SK-N-MC (cell line): ENCODE data around the gene FBXO24.

ENCODE experiments used
- DNase-seq: peaks from one replicate; pipeline ENCODE4 v3.0.0-alpha.2; 2011; ENCODE audit warnings: low read depth, low spot score
- H3K27ac ChIP-seq: fragments of 200-600 bp; sonication (generic); 2 replicates; pipeline ENCODE4 v1.5.1; 2016; ENCODE audit warnings: mixed run types
- H3K36me3 ChIP-seq: fragments of 200-600 bp; sonication (generic); 2 replicates; pipeline ENCODE4 v1.6.1; 2017; ENCODE audit warnings: antibody characterized with exemption, low read length, mixed read lengths; ENCODE audit not compliant: insufficient read depth
- H3K4me3 ChIP-seq: fragments of 200-600 bp; sonication (generic); 2 replicates; pipeline ENCODE4 v1.5.1; 2016
- H3K9ac ChIP-seq: fragments of 200-600 bp; sonication (generic); 2 replicates; pipeline ENCODE4 v1.8.0; 2017; ENCODE audit warnings: mixed run types, mixed read lengths; ENCODE audit not compliant: insufficient read length
- H3K9me3 ChIP-seq: fragments of 200-600 bp; sonication (generic); 2 replicates; pipeline ENCODE4 v1.6.1; 2017; ENCODE audit warnings: low read depth, mild to moderate bottlenecking, antibody characterized with exemption, low read length, moderate library complexity, mixed read lengths
- EZH2 ChIP-seq: fragments of 200-600 bp; sonication (generic); IDR thresholded peaks from one replicate; pipeline ENCODE4 v1.6.1; 2017; ENCODE audit warnings: antibody characterized with exemption
- FOXP2 ChIP-seq: optimal IDR thresholded peaks from 2 replicates; pipeline ENCODE3; 2011; ENCODE audit warnings: mild to moderate bottlenecking, moderate library complexity; ENCODE audit not compliant: insufficient read depth; ENCODE audit errors: extremely low read length, control extremely low read depth
- POLR2AphosphoS5 ChIP-seq: IDR thresholded peaks from 2 replicates; pipeline ENCODE4 v1.6.1; 2012; ENCODE audit warnings: mild to moderate bottlenecking, low read depth, low read length, borderline replicate concordance

FBXO24 gene

DNA sequence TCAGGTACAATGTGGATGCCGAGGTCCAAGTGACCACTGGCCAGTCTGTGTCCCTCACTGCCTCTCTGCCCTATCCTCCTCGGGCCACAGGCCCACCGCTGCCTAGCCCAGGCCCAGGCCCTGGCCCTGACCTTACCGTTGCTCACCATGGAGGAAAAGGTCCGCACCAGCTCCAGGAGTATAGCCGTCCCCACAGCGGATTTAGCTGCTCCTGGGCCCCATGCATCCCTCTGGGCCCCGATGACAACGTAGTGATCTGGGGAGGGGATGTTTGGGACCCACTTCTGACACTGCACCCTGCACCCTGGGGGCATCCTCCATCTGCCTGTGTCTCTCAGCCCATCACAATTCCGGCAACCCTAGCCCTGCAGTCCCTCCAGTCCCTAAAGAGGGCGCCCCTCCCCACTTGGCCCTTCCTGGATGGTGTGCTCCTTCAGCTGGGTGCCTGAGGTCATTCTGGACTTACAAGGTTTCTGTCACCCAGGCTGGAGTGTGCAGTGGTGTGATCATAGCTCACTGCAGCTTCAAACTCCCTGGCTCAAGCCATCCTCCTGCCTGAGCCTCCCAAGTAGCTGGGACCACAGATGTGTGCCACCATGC is 43.1 kb downstream of the FBXO24 start:
- H3K36me3 ChIP-seq: no peaks in the 10 kb centered on the region
- no peaks in the 10 kb centered on the region for H3K9me3 ChIP-seq
- no peak overlapping the region for H3K9ac ChIP-seq
- no peak for TF ChIP-seq EZH2
- TF ChIP-seq POLR2AphosphoS5: no peak
- no peak for TF ChIP-seq FOXP2
- H3K4me3 ChIP-seq: no peak overlapping the region
- no peak overlapping the region for H3K27ac ChIP-seq
- no peak for DNase-seq

DNA sequence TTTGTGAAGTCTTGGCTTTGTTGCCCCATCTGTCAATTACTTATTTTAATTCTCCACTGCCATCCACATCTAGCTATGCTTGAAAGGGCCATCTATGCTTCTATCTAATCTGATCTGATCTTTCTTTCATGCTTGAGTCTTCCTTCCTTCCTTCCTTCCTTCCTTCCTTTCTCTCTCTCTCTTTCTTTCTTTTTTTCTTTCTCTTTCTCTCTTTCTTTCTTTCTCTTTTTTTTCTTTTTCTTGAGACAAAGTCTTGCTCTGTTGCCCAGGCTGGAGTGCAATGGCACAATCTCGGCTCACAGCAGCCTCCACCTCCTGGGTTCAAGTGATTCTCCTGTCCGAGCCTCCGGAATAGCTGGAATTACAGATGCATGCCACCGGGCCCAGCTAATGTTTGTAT is 43.9 kb downstream of the FBXO24 start:
- Histone ChIP-seq H3K36me3 (no peaks in the 10 kb centered on the region), H3K27ac (no peak overlapping the region), H3K9ac (no peak overlapping the region), H3K4me3 (no peak overlapping the region), H3K9me3 (no peaks in the 10 kb centered on the region)
- no peak for DNase-seq
- no peak for TF ChIP-seq POLR2AphosphoS5

DNA sequence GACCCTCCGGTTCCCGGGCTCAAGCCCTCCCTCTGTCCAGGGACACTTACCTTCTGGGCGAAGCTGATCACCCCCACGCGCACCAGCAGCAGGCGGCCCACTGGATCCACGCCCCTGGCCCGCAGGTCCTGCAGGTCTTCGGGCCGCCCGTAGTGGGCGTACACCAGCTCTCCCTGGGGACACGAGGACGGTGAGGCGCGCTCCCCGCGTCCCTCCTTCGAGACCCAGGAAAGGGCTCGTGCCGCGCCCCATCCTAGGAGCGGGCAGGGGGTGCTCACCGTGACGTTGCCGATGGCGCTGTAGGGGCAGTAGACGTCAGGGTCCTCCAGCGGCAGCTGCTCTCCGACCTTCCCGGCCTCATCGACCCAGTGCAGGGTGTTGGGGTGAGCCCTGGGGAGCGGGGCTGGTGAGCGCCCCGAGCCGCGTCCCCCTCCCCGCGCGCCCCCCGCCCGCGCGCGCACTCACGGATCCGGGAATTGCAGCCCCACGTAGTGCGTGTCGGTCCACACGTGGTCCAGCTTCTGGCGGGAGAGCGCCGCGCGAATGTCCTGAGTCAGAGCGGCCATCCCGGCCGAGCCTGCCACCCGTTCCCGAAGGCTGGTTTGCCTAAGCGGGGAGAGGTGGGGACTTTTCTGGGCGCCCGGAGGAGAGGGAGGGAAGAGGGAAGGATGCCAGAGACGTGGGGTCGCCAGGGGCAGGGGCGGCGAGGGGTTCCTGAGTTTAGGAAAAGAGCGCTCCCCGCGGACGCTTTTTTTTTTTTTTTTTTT is 47.0 kb downstream of the FBXO24 start:
- Histone ChIP-seq H3K9me3 (no peaks in the 10 kb centered on the region), H3K27ac (no peak overlapping the region), H3K9ac (no peak overlapping the region), H3K36me3 (no peaks in the 10 kb centered on the region), H3K4me3 (peak overlapping the region; percentile 53)
- TF ChIP-seq POLR2AphosphoS5 (no peak), EZH2 (no peak), FOXP2 (no peak)
- DNase-seq: no peak

DNA sequence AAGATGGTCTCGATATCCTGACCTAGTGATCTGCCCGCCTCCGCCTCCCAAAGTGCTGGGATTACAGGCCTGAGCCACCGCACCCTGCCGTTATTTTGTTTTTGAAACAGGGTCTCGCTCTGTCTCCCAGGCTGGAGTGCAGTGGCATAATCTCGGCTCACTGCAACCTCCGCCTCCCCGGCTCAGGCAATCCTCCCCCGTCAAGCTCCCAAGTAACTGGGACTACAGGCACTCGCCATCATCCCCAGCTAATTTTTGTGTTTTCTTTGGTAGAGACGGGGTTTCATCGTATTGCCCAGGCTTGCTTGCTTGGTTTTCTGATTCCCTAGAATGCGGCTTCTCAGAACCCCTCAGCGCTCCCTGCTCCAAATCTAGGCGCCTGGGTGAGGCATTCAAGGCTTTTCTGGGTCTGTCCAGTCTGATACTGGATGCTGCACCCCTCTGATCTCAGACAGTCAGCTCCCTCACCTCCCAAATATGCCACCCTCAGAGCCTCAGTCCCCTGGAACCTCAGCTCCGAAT is 53.9 kb downstream of the FBXO24 start:
- Histone ChIP-seq H3K27ac (no peak overlapping the region), H3K9ac (no peak overlapping the region), H3K4me3 (no peak overlapping the region), H3K9me3 (no peaks in the 10 kb centered on the region), H3K36me3 (no peaks in the 10 kb centered on the region)
- no peak for DNase-seq
- TF ChIP-seq EZH2: no peak
- no peak for TF ChIP-seq POLR2AphosphoS5
- TF ChIP-seq FOXP2: no peak

DNA sequence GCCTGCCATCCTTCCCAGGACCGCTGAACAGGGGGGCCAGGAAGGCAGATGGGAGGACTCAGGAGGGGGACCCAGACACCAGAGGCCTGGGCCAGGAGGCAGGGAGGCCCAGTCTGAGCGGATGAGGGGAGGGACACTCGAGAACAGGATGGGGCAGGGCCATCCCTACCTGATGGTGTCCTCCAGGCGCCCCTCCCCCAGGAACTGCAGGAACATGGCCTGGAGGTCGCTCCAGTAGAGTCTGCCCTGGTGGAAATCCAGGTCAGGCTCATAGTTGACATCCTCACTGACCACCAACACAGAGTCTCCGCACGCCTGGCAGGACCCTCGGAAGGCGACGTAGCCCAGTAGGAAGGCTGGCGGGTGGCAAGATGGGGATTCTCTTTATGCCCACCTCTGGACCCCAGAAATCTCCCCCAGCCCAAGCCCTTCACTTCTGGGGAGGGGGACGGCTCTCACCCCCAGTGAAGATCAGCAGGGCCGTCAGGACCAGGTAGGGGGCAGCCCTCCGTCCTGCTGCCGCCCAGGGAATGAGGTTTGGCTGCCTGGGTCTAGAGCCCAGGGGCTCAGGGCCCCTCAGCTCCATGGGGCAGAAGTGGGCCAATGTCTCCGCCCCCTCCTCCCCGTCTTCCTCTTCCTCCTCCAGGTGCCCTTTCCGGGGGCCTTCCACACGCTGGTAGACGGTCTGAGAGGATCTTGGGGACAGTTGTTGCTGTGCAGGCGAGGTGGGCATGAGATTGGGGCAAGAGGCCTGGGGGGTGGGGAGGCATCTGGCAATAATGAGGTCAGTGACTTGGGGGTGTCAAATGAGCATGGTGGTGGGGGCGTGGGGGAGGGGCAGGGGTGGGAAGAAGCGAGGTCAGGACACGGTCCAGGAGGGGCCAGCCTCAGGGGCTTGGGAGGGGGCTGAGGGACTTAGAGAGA is 54.7 kb downstream of the FBXO24 start:
- H3K9ac ChIP-seq: no peak overlapping the region
- TF ChIP-seq EZH2: no peak
- TF ChIP-seq FOXP2: no peak
- no peak for TF ChIP-seq POLR2AphosphoS5
- no peaks in the 10 kb centered on the region for H3K36me3 ChIP-seq
- DNase-seq: no peak
- no peak overlapping the region for H3K27ac ChIP-seq
- H3K9me3 ChIP-seq: no peaks in the 10 kb centered on the region
- H3K4me3 ChIP-seq: no peak overlapping the region

DNA sequence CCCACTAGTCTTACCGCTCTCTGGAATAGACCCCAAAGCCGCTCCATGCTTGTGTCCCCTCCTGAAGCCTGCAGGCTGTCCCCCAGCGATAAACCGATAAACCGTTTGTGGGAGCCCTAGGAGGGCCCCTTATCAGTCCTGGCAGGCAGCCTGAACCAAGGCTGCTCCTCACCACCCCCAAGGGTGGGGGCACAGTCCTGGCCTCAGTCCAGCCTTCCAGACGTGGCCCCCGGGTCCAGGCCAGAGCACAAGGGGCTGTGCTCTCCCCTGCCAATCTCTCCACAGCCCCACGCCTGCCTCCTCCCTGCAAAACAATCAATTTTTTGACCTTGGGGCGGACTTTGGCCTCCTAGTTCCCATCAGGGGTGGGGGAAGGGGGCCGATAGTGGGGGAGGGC is 55.3 kb downstream of the FBXO24 start, which contains the start of gene TFR2:
Gene TFR2, minus strand, starts transcription at position 90 of the 397 bp plus-strand sequence. Its CDS starts 43 bp downstream, at position 47.
- TF ChIP-seq FOXP2: no peak
- Histone ChIP-seq H3K9ac (no peak within 1 kb of the TSS), H3K27ac (no peak within 1 kb of the TSS), H3K9me3 (no peaks in the 10 kb centered on the region), H3K36me3 (no peaks in the 10 kb centered on the region), H3K4me3 (no peak within 1 kb of the TSS)
- no peak for DNase-seq

DNA sequence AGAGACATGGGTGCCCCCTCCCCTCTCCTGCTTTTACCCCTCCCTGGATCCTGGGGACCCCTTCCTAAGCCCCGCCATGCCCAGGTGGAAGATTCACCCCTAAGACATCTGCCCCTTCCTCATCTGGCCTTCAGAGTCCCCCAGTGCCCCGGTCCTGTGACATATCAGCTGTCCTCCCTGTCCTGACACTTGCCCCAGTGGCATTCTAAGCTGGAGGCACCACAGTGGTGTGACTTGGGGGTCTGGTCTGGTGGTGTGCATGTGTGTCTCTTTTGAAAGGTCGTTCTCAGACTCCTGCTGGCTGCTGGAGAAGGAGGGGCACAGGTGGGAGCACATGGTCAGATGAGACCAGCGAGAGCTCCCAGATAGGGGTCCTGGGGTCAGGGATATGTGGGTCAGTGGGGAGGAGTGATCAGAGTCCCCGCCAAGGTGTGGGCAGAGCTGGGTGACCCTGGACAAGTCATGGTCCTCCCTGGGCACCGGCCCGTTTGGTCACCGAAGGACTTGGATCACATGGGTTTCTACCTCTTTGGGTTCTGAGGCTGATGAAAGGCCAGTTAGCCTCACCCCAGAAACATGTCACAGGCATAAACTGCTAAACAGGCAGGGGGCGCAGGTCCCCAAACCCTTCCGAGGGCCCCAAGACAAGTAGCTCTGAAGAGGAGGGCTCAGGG is 55.9 kb downstream of the FBXO24 start:
- Histone ChIP-seq H3K4me3 (no peak overlapping the region), H3K9ac (no peak overlapping the region), H3K27ac (no peak overlapping the region), H3K9me3 (no peaks in the 10 kb centered on the region), H3K36me3 (no peaks in the 10 kb centered on the region)
- no peak for DNase-seq
- TF ChIP-seq POLR2AphosphoS5: no peak
- TF ChIP-seq FOXP2: no peak
- TF ChIP-seq EZH2: no peak

DNA sequence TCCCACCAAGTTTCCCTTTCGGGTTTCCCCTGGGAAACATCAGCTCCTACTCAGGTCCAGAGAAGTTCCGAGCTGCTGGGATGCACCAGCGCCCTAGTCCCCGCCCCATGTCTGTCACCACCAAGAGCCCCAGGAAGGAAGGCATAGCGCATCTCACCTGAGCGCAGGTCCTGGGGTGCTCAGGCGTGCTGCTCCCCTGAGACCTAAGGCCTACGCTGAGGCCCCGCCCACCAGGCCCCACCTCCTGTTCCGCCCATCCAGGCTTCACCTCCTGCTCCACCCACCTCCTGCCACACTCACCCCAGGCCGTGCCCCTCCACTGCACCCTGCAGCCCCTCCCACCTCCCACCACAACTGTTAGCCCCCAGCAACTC is 56.4 kb downstream of the FBXO24 start:
- no peak for DNase-seq
- TF ChIP-seq POLR2AphosphoS5: no peak
- TF ChIP-seq EZH2: no peak
- TF ChIP-seq FOXP2: no peak
- Histone ChIP-seq H3K36me3 (no peaks in the 10 kb centered on the region), H3K4me3 (no peak overlapping the region), H3K27ac (no peak overlapping the region), H3K9me3 (no peaks in the 10 kb centered on the region), H3K9ac (no peak overlapping the region)
